ENCODE results near the gene PHAF1. TPM values are rescaled to one million over a fixed set of nuclear protein-coding genes. Genes with fewer than 3 reads are reported as not detected.

PHAF1 gene
- total and polyA plus RNA-seq, 12 donors, result 7.1 to 12.7 (median 11.5) TPM

- Histone ChIP-seq H3K27ac (peak overlapping the region in 5 of 10 donors; percentile 64 to 89 (median 86)), H3K4me1 (peaks cover 2 to 22% (median 13%) of the 10 kb centered on the region in 9 donors), H3K36me3 (peaks cover 0 to 52% (median 21%) of the 10 kb centered on the region in 9 donors), H3K27me3 (peaks cover 0 to 30% (median 0%) of the 10 kb centered on the region in 7 donors), H3K4me3 (peak overlapping the region in 7 of 10 donors; percentile 60 to 84 (median 67)), H3K9me3 (no peaks in the 10 kb centered on the region)
- intact Hi-C loops (cut with DNase I), result loop anchor here in 5 of 10 donors (2.0 to 10.0 kb wide), 5 partner anchors 35 to 172 kb away; no protein-coding TSS in a partner anchor
- 62 to 68% methylated on average over 77 of the region's 77 CpGs for WGBS, 2 donors
- peak in 1 of 9 donors; percentile 12 for TF ChIP-seq CTCF (IDR thresholded peaks at IDR 0.05)
- DNase-seq (no peak), ATAC-seq (no peak)
Measured at GRCh38 chr16:67149276-67150046, 39.7 kb downstream of the PHAF1 start.

- Histone ChIP-seq H3K36me3 (peaks cover 0 to 44% (median 15%) of the 10 kb centered on the region in 9 donors), H3K27ac (peak overlapping the region; percentile 64 to 90 (median 83)), H3K4me3 (peak overlapping the region; percentile 49 to 87 (median 68)), H3K27me3 (peaks cover 0 to 30% (median 0%) of the 10 kb centered on the region in 7 donors), H3K4me1 (peaks cover 2 to 27% (median 20%) of the 10 kb centered on the region in 9 donors), H3K9me3 (no peaks in the 10 kb centered on the region)
- peak in 1 of 2 donors; percentile 64 for DNase-seq
- ATAC-seq, result peak; percentile 37 to 76 (median 66)
- WGBS, 2 donors, result 8 to 9% methylated on average over 79 to 94 of the region's 94 CpGs
- peak in 2 of 9 donors; percentile 8 to 13 for TF ChIP-seq CTCF (IDR thresholded peaks at IDR 0.05)
- intact Hi-C loops (cut with DNase I), result loop anchor here in 5 of 10 donors (2.0 to 10.0 kb wide), 5 partner anchors 35 to 173 kb away; no protein-coding TSS in a partner anchor
Measured at GRCh38 chr16:67150047-67150832, 40.5 kb downstream of the PHAF1 start.

GRCh38 chr16:67150833-67151396 is 41.2 kb downstream of the PHAF1 start, which contains the start of gene B3GNT9:
Gene B3GNT9, minus strand, starts transcription at chr16:67150998. Its CDS starts 513 bp downstream, at chr16:67150485.
- ATAC-seq, result peak; percentile 62 to 90 (median 82)
- intact Hi-C loops (cut with DNase I), result loop anchor here in 5 of 10 donors (2.0 to 10.0 kb wide), 5 partner anchors 34 to 174 kb away; no protein-coding TSS in a partner anchor
- DNase-seq, result peak; percentile 76 to 80
- no peak for TF ChIP-seq CTCF (IDR thresholded peaks at IDR 0.05)
- H3K9me3 ChIP-seq, result no peaks in the 10 kb centered on the region
- peaks cover 0 to 30% (median 0%) of the 10 kb centered on the region in 7 donors for H3K27me3 ChIP-seq
- peaks cover 0 to 38% (median 15%) of the 10 kb centered on the region in 9 donors for H3K36me3 ChIP-seq
- peak within 1 kb of the TSS; percentile 64 to 90 (median 83) for H3K27ac ChIP-seq
- WGBS, 2 donors, result 0 to 1% methylated on average over 34 of the region's 34 CpGs
- peaks cover 4 to 34% (median 25%) of the 10 kb centered on the region in 9 donors for H3K4me1 ChIP-seq
- peak within 1 kb of the TSS; percentile 49 to 87 (median 68) for H3K4me3 ChIP-seq
